GM18502 (cell line): ENCODE results near the gene MYO7A.

Source experiments
- ATAC-seq: cut with Tn5 transposase; IDR thresholded peaks from one replicate; pipeline ENCODE4 v1.9.1; 2021; ENCODE audit warnings: mild to moderate bottlenecking; ENCODE audit not compliant: unreplicated experiment, poor library complexity

Gene MYO7A

DNA sequence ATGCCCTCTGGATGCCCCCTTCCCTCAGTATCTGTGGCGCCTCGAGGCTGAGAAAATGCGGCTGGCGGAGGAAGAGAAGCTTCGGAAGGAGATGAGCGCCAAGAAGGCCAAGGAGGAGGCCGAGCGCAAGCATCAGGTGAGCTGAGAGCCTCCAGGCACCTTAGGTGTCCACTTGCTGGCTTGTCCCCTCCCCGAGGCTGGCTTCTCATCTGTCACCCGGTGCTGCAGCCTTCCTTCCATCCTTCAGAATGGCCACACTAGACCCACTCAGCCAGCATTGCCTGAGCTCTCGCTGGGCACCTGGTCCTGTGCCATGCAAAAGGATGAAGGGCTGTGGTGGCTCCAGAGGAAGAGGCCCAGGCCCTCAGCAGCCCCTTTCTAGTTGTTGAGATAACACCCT, 52.3 kb downstream of the MYO7A start:
- ATAC-seq: no peak

DNA sequence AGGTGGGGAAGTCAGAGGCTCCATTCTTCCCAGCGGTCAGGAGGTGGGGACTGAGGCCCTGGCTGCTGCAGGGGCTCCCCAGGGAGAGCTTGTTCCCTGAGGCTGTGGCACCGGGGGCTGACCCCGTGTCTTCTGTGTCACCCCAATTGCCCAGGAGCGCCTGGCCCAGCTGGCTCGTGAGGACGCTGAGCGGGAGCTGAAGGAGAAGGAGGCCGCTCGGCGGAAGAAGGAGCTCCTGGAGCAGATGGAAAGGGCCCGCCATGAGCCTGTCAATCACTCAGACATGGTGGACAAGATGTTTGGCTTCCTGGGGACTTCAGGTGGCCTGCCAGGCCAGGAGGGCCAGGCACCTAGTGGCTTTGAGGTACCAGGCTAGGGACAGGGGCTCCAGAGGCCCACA, 53.2 kb downstream of the MYO7A start:
- ATAC-seq: no peak

DNA sequence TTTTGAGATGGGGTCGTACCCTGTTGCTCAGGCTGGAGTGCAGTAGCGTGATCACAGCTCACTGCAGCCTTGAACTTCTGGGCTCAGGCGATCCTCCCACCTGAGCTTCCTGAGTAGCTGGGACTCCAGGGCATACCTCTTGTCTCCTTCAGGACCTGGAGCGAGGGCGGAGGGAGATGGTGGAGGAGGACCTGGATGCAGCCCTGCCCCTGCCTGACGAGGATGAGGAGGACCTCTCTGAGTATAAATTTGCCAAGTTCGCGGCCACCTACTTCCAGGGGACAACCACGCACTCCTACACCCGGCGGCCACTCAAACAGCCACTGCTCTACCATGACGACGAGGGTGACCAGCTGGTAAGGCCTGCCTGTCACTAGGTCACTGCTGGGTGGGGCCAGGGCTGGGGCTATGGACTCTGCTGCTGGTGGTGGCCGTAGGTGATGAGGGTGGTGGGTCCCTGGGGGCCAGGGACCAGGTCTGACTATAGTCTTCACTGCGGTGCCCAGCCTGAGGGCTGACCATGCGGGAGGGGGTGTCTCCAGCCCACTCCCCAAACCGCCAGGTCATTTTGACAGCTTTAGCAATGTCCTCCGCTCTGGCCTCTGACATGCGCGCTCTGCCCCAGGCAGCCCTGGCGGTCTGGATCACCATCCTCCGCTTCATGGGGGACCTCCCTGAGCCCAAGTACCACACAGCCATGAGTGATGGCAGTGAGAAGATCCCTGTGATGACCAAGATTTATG, 53.9 kb downstream of the MYO7A start:
- ATAC-seq: no peak

DNA sequence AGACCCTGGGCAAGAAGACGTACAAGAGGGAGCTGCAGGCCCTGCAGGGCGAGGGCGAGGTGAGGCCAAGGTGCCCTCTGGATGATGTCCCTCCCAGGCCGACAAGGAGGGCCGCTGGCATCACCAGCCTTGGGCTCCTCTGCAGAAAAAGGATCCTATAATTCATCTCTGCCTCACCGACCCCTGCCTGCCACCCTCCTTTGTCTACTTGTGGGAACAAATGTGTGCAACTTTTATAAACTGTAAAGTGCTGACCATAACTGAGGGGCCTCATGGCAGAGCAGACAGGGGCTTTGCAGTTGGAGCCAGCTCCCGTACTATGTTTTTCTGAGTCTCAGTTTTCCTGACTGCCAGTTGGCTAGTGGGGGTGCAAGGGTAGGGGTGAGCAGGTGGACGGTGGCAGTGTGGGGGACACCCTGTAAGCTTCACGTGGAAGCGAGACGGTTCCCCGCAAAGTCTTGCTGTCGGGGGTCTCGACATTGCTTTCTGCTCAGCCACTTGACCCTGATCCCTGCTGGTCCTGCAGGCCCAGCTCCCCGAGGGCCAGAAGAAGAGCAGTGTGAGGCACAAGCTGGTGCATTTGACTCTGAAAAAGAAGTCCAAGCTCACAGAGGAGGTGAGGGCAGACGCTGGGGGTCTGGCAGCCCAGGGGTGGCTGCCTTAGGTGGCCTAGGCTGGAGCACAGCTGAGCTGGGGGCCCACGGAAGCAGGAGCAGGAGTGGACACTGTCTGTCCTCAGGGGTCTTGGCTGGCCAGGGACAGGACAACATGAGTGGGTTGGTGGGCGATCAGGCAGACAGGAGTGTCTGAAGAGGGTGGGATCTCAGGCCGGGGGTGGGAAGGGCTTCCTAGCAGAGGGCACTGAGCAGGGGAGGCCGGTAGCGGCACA, 54.7 kb downstream of the MYO7A start:
- no peak for ATAC-seq

DNA sequence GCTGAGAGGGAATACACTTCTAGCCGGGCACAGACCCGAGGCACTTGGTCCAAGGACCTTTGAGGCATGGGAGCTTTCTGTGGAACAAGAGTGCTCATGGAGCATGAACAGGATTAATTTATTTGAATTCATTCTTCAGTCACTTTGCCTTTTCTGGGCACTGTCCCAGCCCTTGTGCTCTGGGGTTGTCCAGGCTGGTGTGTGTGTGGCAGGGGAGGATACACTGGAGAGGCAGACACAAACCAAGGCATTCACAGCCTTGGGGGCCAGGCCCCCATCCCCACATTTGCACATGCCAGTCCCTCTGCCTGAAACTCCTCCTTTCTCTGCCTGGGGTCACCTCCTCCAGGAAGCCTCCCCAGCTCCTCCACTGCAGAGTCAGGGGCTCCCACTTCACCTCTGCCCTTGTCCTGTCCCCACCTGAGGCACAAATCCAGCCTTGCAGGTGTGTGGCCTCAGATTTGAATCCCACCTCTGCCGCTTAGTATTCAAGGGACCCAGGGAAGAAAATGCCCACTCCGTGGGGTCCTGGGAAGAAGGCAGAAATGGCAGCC, 55.5 kb downstream of the MYO7A start:
- no peak for ATAC-seq

DNA sequence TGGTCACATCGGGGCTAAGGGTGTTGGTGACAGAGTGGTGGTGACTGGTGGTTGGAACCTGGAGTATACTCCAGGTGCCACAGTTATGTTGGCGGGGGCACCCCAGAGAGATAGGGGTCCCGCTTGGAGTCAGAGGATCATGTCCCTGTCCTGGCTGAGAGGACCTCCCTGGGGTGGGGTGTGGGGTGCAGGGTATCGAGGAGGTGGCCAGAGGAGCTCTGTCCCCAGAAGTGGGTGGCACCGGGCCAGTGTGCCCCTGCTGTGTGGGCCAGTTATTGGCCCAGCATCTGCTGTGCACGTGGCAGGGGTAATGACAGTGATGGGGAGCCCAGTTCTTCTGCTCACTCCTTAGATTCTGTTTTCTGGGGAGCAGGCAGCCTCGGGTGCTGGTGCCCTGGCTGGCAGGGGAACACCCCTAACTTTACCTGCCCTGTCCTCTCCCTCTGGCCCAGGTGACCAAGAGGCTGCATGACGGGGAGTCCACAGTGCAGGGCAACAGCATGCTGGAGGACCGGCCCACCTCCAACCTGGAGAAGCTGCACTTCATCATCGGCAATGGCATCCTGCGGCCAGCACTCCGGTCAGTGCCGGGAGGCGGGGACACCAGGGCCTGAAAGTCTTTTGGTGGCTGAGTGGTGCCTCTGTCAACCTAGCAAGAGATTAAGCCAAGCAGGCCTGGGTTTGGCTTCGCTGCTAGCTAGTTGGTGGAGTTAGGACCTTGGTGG, 56.3 kb downstream of the MYO7A start:
- ATAC-seq: no peak

DNA sequence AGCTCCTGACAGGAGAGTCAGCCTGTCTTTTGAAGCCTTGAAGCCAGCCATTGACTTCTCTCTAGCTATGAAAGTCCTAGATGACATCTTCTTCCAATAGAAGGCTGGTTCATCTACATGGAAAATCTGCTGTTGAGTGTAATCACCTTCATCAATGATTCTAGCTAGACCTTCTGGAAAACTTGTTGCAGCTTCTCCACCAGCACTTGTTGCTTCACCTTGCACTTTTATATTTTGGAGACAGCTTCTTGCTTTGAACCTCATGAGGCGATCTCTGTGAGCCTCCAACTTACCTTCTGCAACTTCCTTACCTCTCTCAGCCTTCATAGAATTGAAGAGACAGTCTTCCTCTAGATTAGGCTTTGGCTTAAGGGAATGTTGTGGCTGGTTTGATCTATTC, 58.3 kb downstream of the MYO7A start:
- ATAC-seq: no peak

DNA sequence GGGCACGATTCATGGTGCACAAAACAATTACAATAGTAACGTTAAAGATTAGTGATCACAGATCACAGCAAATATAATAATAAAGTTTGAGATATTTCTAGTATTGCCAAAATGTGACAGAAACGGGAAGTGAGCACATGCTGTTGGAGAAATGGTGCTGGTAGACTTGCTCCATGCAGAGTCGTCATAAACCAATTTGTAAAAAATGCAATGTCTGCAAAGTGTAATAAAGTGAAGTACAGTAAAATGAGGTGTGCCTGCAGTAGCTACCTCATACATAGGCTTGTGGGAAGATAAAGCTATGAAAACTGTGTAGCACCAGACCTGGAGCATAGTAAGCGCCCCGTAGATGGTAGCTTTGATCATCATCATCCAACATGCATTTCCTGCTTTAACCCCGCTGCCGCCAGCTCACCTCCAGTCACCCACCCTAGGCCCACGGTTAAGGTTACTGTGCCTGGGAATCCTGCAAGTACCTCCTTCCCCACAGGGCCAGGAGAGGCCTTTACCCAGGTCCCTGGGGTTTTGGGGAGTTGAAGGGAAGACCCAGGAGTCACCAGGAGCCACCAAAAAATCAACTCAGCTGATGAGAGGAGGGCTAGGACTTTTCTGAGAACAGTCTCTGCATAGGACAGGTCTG, 59.2 kb downstream of the MYO7A start:
- ATAC-seq: no peak

DNA sequence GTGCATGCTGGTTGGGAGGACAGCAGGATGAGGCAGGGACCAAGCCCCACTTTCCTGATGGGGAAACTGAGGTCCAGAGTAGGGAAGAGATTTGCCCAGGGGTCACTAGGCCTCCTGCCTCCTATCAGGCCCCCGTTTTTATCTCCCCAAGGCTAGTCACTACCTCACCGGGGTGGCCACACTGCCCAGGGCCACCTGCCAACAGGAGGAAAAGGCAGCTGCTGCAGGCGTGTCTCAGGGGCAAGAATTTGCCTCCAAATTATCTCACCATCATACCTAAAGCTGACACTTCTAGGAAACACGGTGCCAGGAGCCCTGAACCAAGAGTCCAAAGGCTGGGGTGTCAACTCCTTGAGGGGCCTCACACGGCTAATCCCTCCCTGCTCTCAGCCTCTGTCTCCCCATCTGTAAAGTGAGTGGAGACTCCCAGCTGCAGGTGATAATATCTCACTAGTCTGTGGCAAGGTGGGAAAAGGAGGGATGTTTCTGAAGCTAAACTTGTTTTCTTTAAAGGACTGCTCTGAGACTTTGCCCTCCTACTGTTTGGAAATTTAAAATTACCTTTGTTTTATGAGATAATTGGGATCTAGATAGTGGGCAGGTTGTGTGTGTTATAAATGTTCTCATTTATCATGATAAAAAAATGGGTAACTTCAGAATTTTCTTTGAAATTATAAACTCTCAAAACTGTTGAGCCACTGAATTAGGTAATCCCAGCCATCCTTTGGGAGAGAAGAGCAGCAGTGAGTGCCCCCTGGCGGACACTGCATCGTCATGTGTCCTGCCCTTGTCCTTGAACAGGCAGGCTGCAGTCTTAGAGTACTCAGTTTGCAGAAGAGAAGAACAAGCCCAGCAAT, 60.0 kb downstream of the MYO7A start:
- no peak for ATAC-seq

DNA sequence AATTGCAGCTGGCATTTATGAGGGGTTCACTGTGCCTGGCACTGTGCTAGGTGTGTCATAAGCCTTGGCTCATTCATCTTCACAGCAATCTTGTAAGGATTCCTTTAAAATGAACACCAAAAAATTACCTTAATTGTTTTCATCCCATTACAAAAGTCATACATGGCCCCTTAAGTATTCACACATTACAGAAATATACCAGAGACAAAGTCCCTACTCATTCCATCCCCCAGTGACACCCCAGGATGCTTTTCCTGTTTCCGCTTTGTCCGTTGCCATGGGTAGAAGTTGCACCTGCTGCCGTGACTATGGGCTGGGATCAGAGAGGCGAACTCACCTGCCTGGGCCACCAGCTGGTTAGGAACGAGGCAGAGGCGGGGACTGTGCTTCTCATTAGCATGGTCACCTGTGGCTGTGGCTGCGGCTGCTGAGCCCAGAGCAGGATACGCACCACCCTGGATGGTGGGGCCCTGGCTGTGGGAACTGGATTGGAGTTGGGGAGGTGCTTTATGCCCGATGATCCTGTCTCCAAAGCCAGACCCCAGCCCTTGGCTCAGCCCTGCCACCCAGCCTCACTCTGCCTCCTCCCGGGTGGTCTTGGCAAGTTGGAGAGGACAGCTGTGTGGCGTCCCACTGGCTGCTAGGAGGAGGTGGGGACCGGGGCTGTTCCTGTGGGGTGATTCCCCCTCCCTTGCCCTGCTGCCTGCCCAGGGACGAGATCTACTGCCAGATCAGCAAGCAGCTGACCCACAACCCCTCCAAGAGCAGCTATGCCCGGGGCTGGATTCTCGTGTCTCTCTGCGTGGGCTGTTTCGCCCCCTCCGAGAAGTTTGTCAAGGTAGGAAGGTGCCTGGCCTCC, 60.8 kb downstream of the MYO7A start:
- ATAC-seq: no peak

DNA sequence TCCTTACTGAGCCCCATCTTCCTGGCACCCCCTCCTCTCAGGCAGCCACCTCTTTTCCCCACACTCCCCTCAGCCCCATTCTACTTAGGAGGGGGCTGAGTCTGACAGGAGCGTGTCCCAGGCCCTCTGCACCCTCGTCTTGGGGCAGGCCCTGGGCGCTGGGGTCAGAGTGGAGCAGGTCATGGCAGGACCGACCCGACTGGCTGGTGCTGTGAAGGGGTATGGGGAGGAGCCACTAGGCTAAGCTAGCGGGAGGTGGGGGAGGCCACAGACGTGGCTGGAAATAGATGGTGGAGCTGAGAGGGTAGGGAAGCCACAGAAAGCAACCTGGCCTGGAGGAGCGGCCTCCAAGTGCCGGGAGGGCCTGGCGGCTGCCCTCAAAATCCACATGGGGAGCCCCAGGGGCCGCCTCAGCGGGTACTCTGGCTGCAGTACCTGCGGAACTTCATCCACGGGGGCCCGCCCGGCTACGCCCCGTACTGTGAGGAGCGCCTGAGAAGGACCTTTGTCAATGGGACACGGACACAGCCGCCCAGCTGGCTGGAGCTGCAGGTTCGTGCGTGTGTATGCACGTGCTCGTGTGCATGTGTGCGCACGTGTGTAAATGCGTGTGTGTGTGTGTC, 61.7 kb downstream of the MYO7A start:
- ATAC-seq: no peak

DNA sequence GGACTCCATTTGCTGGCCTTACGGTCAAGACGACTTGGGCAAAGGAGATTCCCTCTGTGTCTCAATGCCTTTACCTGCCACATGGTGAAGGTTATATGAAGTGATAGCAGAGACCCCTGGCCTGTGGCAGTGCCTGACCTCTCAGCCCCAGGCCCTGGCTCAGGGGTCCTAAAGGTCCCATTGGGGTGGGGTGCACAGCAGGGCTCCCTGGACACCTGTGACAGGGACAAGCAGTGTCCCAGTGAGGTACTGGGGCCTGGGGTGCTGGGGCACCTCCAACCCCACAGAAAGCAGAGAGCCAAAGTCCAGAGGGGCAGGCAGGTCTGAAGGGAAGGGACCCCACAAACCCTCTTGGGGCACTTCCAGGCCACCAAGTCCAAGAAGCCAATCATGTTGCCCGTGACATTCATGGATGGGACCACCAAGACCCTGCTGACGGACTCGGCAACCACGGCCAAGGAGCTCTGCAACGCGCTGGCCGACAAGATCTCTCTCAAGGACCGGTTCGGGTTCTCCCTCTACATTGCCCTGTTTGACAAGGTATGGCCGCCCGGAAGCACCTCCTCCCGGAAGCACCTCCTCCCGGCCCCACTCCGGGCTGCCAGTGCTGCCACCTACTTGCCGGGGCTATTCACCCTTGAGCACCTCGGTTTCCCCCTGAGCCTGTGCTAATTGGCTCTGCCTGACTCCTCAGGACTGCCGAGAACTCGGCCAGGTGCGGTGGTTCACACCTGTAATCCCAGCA, 62.5 kb downstream of the MYO7A start:
- ATAC-seq: no peak

DNA sequence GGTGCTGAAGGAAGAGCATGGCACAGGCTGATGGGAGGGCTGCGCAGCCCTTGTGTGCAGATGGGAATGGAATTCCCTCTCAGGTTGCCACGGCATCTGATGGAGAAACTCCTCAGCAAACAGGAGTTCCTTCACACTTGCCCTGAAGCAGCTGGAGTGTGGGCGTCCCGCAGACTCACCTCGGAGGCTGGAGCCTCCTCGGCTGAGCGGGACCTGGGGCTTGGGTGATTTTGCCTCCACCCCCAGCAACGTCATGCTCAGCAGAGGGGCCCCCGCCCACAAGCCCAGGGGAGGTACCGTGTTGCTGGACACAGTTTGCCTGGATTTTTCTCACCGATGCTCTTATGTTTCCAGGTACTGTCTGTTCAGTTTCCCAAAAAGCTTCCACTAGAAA, 63.4 kb downstream of the MYO7A start:
- no peak for ATAC-seq

DNA sequence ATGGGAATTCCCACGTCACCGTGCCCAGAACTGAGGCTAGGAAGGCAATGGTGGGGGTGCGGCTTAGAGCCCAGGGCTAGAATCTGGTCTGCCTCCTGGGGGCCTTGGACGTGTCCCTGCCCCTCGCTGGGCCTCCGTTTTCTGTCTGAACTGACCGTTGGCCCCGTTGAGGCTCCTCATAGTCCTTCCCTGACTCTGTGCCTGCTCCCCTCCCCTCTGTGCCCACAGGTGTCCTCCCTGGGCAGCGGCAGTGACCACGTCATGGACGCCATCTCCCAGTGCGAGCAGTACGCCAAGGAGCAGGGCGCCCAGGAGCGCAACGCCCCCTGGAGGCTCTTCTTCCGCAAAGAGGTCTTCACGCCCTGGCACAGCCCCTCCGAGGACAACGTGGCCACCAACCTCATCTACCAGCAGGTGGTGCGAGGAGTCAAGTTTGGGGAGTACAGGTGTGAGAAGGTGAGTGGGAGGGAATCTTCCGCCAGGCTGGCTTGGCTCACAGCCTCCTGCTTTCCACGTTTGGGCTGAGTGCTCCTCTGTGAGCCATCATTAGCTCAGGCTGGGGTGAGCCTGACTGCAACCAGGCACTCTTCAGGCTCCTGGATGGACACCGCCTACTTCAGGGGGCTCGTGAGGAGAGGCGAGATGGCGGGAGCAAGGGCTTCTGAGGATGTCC, 63.9 kb downstream of the MYO7A start:
- ATAC-seq: no peak

DNA sequence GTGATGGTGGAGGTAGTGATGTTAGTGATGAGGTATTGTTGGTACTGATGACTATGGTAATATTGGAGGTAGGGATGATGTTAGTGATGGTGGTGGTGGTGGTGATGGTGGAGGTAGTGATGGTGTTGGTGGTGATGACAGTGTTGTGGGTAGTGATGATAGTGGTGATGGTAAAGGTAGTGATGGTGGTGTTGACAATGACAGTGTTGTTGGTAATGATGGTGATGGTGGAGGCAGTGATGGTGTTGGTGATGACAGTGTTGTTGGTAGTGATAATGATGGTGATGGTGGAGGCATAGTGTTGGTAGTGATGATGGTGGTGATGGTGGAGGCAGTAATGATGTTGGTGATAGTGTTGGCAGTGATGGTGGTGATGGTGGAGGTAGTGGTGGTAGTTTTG, 65.1 kb downstream of the MYO7A start:
- ATAC-seq: no peak

DNA sequence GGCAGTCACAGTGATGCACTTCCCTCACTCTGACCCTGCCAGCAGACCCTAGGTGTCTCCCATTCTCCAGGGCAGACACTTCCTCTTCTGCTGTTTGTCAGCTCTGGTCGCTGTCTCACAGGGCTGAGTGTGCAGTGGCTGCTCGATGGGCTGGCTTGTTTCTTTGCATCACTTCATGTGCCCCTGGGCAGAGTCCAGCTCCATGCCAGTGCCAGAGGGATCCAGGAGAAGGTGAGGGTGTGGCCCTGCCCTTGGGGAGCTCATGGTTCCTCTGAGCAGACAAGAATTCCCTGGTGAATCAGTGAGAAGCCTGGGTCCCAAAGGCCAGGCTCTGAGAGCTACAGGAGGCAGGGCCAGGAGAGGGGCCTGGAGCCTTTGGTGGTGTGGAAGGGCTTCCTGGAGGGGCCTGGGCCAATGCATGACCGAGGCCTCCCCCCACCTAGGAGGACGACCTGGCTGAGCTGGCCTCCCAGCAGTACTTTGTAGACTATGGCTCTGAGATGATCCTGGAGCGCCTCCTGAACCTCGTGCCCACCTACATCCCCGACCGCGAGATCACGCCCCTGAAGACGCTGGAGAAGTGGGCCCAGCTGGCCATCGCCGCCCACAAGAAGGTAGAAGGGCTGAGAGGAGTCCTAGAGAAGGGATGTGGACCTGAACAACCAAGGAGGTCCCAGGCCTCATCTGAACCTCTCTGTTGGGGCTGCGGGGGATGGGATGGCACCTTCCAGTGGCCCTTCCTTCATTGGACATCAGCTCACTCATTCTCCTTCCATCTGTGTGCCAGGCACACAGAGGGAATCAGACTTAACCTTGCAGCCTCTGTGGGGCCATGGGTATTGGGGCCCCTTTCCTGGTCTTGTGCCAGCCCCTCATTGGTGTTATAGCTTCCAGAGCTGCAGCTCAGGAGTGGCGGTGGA, 66.1 kb downstream of the MYO7A start:
- ATAC-seq: no peak
